ENCODE results near the gene WFDC2. TPM values are rescaled to one million over a fixed set of nuclear protein-coding genes. Genes with fewer than 3 reads are reported as not detected.

Gene WFDC2
- total and polyA plus RNA-seq, 2 of the 13 experiments (the other 11 are each of a cell fraction or from before 2014, with no cell fraction given): 0.33 TPM; not detected in 1

GRCh38 chr20:45433316-45433715 is 36.2 kb upstream of the WFDC2 start:
- ChIA-PET CTCF (ENCODE audit: low intra/inter-chr PET ratio, low total read pairs) (no interaction called here), POLR2A (interaction anchor here (2.1 kb wide), 1 partner anchor 71 kb away, joined by 4 read pairs; the partner anchor contains the start of gene SYS1)
- in situ Hi-C loops (cut with HindIII; ENCODE audit: extremely low pct_ligation_motif_present, low pct_unique_long_range_greater_than_20kb) (no loop called here), intact Hi-C loops (cut with micrococcal nuclease; ENCODE audit: unreplicated experiment) (no loop called here)
- no TSS peak for BruUV-seq (replicated peaks)
- H3K9me3 ChIP-seq (ENCODE audit: low read length): no peaks in the 10 kb centered on the region
- TF ChIP-seq ZNF337 (CRISPR knock-in tag; IDR thresholded peaks at IDR 0.05; ENCODE audit: borderline replicate concordance, low read depth) (no peak), MZF1 (CRISPR knock-in tag; IDR thresholded peaks at IDR 0.05; ENCODE audit: borderline replicate concordance) (no peak), GPN1 (CRISPR knock-in tag; IDR thresholded peaks at IDR 0.05; ENCODE audit: borderline replicate concordance) (no peak), CBFB (CRISPR knock-in tag; IDR thresholded peaks at IDR 0.05) (no peak), GATA4 (IDR thresholded peaks at IDR 0.05; ENCODE audit: borderline replicate concordance, low read depth) (no peak), ZBTB7B (CRISPR knock-in tag; IDR thresholded peaks at IDR 0.05) (no peak), TAF15 (IDR thresholded peaks at IDR 0.05; ENCODE audit: low read depth, low read length, poor library complexity, severe bottlenecking) (no peak), FOXO4 (CRISPR knock-in tag; conservative IDR thresholded peaks at IDR 0.05) (no peak), RERE (CRISPR knock-in tag; IDR thresholded peaks at IDR 0.05; ENCODE audit: low read depth) (no peak), USF2 (IDR thresholded peaks at IDR 0.05; ENCODE audit: low read depth, low read length) (no peak), USF2 (CRISPR knock-in tag; IDR thresholded peaks at IDR 0.05; ENCODE audit: borderline replicate concordance) (no peak), CBX2 (IDR thresholded peaks at IDR 0.05; ENCODE audit: low read depth, low read length) (no peak), CBX2 (CRISPR knock-in tag; IDR thresholded peaks at IDR 0.05; ENCODE audit: low read depth) (no peak), SP4 (CRISPR knock-in tag; IDR thresholded peaks at IDR 0.05) (no peak)
- ATAC-seq: no peak
- H3K4me2 ChIP-seq (ENCODE audit: low read depth, low read length): no peak overlapping the region
- H2AFZ ChIP-seq (ENCODE audit: low read length): no peak overlapping the region
- peaks cover 0 to 13% of the 10 kb centered on the region in 2 experiments; a peak in 2 of 5 replicates for H3K36me3 ChIP-seq (replicated peaks in 1 of 2; ENCODE audit: control insufficient read depth in 1 of 2, insufficient read depth in 2 of 2, low read length in 2 of 2)
- H4K20me1 ChIP-seq (ENCODE audit: insufficient read depth, low read length): no peaks in the 10 kb centered on the region
- no peaks in the 10 kb centered on the region for H3K79me2 ChIP-seq (ENCODE audit: insufficient read depth, low read length)
- 88% methylated on average over 3 of the region's 3 CpGs for WGBS (ENCODE audit: low lambda C conversion rate)
- no peak overlapping the region for H3K9ac ChIP-seq (ENCODE audit: insufficient read depth, low read depth, low read length)
- H3K4me3 ChIP-seq (replicated peaks in 1 of 3; ENCODE audit: insufficient read depth in 1 of 3, low read depth in 2 of 3, low read length in 3 of 3): no peak overlapping the region
- no peaks in the 10 kb centered on the region for H3K27me3 ChIP-seq (ENCODE audit: control insufficient read depth in 1 of 2, insufficient read depth in 2 of 2, low read length in 2 of 2)
- no peak overlapping the region for H3K27ac ChIP-seq (ENCODE audit: extremely low read length, insufficient read depth, low read length)
- H3K4me1 ChIP-seq (ENCODE audit: insufficient read depth, low read length): 0 out of 2 replicates have a peak, but pooled peaks cover 6% of the 10 kb centered on the region
- FAIRE-seq: no peak
- no peak for DNase-seq (ENCODE audit: low spot score)

All from HepG2 (cell line).